ENCODE measurements around the gene ATP2B3.

ATP2B3 gene

DNA sequence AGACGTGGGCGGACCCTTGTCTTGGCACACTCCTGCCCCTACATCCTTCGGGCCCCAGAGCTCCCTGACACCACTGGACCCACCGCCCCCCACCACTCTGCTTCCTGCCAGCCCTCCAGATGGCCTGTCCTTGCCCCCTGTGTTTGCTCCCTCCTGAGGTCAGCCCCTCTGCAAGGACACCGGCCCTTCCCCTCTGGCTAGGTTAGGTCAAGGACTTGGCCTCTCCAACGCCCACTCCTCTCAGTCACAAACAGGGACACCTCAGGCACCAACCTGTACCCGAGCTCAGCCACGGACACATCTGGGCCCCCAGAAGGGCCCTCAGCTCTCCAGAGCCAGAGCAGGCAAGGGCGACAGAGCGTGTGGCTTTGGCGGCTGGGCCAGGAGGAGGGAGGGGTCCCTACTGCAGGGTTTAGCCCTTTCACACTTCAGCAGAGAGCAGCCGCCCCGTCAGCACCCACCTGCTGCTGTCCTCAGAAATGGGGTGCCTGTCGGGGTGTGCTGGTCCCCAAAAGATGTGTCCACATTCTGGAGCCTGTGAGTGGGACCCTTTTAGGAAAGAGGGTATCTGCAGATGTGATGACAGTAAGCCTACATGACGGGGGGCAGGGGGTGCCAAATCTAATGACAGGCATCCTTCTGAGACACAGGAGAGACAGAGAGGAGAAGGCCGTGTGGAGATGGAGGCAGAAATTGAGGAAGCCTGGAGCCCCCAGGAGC lies 106.0 kb downstream of the ATP2B3 start:
- DNase-seq, result no peak

- no peak for DNase-seq
Measured at GRCh38 chrX:153624196-153625091, 107.0 kb downstream of the ATP2B3 start.

DNA sequence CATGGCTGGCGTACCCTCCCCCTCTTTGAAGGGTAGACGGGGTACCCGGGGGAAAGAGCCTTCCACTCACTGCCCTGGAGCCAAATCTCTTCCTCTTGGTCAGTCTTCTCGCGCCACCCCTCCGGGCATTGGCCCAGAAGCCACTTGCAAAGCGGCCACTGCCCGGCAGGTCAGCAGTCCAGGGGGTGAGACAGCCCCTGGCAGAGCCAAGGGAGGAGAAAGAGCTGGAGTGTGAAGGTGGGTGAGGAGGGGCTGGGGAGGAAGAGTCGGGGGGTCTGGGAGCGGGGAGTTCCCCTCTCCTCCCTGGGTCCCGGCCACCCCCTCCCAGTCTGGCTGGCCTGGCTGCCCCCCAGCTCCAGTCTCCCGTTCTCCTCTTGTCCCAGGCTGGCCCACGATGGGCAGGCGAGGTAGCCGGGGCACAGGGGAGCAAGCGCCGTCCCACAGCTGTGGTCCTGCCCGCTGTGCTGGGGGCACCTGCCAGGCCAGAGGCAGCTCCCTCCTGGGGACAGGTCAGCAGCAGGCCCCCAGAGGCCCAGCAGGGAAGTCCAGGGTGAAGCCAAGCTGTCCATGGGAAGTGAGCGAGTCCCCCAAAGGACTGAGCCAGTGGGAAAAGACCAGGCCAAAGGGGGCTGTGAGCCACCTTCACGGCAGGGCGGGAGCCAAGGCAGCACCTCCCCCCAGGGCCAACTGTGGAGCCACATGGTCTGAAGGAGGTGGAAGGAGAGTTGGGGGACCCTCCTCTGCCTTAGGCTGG lies 108.0 kb downstream of the ATP2B3 start:
- DNase-seq, result no peak

DNA sequence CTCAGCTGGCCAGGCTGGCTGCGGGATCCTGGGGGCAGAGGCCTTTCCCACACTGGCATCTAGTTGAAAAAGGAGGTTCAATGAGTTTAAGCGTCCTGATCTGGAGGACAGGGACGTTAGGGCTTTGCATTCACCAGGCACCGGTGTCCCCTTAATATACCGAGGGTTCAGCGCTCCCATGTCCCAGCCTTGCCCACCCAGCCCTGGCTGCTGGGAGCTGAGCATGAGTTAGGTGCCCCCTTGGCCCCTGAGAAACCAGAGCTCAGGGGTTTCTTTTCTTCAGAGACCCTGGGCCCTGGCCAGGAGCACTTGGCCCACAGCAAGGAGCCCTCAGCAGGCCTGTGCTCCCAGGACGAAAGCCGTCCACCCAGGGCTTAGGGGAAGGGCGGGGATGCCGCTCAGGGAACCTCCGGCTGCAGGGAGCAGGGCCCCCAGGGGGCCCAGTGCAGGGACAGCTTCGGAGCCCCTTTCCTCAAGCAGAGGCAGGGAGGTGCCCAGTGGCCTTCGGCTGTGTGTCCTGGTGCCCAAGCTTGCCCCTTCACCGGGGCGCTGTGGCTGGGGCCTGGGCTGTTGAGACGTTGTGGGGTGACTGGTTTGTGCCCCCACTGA lies 108.7 kb downstream of the ATP2B3 start:
- no peak for DNase-seq

DNA sequence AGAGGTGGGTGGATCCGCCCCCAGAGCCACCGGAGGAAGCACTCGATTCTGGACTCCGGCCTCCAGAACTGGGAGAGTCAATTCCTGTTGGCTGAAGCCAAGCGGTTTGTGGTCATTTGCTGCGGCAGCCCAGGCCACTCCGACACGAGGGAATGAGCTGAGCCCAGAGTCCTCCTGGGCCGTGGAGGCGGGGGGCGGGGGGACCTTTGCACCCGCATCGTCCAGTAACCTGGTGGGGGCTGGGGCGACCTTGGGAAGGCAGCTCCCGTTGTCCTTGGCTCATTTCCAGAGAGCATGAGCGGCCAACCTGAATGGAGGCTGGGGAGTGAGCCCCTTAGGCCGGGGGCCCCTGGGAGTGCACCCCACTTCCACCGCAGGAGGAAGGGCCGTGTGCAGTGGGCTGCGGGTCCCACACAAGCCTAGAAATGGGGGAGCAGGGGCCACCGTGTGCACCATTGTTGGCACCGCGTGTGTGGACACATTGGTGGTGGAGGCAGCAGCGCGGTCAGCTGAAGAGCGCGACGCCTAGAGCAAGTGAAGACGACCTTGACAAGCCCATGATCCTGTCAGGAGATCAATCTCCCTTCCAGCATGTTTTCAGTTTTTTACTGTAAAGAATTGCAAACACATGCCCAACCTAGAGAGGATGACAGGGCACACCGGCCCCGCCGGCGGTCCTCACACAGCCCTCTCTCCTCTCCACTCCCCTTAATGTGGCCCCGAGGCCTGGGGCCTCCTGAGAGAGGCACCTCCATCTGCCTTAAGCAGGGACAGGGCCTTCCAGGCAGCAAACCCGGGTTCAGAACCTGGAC lies 109.6 kb downstream of the ATP2B3 start:
- DNase-seq, result no peak

GRCh38 chrX:153627675-153628111 lies 110.3 kb downstream of the ATP2B3 start:
- no peak for DNase-seq

DNA sequence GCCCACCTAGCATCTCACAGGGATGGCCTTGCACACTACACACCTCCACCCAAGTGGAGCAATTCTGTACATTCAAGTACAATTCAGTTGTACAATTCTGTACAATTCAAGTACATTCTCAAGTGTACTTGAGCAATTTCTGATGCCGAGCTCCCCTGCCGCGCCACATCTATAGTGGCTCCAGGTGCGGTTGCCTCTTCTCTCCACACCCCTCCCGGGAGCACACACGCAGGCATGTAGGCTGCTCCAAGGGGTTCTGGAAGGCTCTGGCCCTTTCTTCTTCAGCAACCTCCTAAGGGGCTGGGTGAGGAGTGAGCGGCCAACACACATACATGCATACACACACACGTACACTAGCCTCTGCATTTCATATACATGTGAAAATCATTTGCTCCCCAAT lies 110.7 kb downstream of the ATP2B3 start:
- DNase-seq, result no peak

DNA sequence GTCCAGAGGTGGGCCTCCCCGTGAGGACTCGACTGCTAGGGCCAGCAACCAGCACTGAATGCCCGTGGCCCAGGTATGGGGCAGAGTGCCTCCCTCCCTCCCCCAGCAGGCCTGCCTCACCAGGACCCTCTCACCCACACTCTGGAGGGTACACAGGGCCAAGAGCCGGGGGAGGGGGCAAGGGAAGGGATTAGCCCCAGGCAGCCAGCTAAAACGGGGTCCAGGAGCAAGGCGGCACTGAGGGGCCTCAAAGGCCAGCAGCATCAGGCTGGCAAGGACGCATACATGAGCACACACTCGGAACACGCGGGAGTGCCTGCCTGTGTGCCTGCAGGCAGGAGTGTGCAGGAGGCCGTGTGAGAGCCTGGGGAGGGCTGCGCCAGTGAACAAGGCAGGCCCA lies 111.2 kb downstream of the ATP2B3 start:
- no peak for DNase-seq

GRCh38 chrX:153631346-153631745 lies 113.9 kb downstream of the ATP2B3 start:
- DNase-seq, result no peak

GRCh38 chrX:153631907-153632594 lies 114.6 kb downstream of the ATP2B3 start:
- no peak for DNase-seq

All from hematopoietic multipotent progenitor cell treated with erythropoietin and hydrocortisone succinate and interleukin-3 and kit ligand, for 4 days (in vitro differentiated cells).